H1 (cell line): ENCODE results near the gene PRODH2. TPM values are rescaled to one million over a fixed set of nuclear protein-coding genes. Genes with fewer than 3 reads are reported as not detected.
A peak's percentile ranks its signal among the peaks of the same experiment; 100 is the strongest.

Experiments used
- CTCF ChIA-PET: fragments of 300-600 bp; sonication (Branson Sonifier 250); formaldehyde crosslinking; loops from one replicate; lab custom pipeline; 2021; ENCODE audit not compliant: partially characterized antibody; lab: Charles Lee
- POLR2A ChIA-PET: fragments of 300-600 bp; sonication (Branson Sonifier 250); formaldehyde crosslinking; loops from one replicate; lab custom pipeline; 2021; ENCODE audit warnings: inconsistent platforms; ENCODE audit not compliant: partially characterized antibody; lab: Charles Lee
- DNase-seq, 2 experiments: peaks; one replicate each; pipeline versions ENCODE4 v3.0.0 to v3.0.0-alpha.2; 2010 to 2022; ENCODE audit warnings: low spot score in 2 of 2, low read depth in 1 of 2, mixed read lengths in 1 of 2
- FAIRE-seq: peaks from 2 replicates; lab custom pipeline; 2011; peaks lifted over from hg19 to GRCh38; lab: Jason Lieb, UNC
- H2AFZ ChIP-seq: 2 replicates; pipeline ENCODE4 v1.8.1; 2012; ENCODE audit warnings: low read length, inconsistent platforms
- H2AK5ac ChIP-seq: 2 replicates; pipeline ENCODE4 v1.6.1; 2013; ENCODE audit warnings: low read depth, low read length
- H2BK120ac ChIP-seq: replicated peaks from 2 replicates; pipeline ENCODE3; 2013; ENCODE audit warnings: low read depth, low read length, inconsistent platforms
- H2BK12ac ChIP-seq: 2 replicates; pipeline ENCODE4 v1.6.1; 2013; ENCODE audit warnings: low read depth, low read length
- H2BK15ac ChIP-seq: 2 replicates; pipeline ENCODE4 v1.6.1; 2013; ENCODE audit warnings: low read length
- H2BK20ac ChIP-seq: 2 replicates; pipeline ENCODE4 v1.6.1; 2013; ENCODE audit warnings: low read length
- H2BK5ac ChIP-seq: 2 replicates; pipeline ENCODE4 v1.6.1; 2013; ENCODE audit warnings: low read depth, low read length
- H3K14ac ChIP-seq: 2 replicates; pipeline ENCODE4 v1.6.1; 2013; ENCODE audit warnings: inconsistent platforms; ENCODE audit not compliant: insufficient read length
- H3K18ac ChIP-seq: 2 replicates; pipeline ENCODE4 v1.6.1; 2013; ENCODE audit warnings: low read length; ENCODE audit errors: extremely low read depth
- H3K23ac ChIP-seq: 2 replicates; pipeline ENCODE4 v1.6.1; 2013; ENCODE audit warnings: inconsistent platforms; ENCODE audit not compliant: insufficient read length
- H3K23me2 ChIP-seq: 2 replicates; pipeline ENCODE4 v1.6.1; 2013; ENCODE audit warnings: low read depth, low read length
- H3K27ac ChIP-seq: 2 replicates; pipeline ENCODE4 v1.6.1; 2011; ENCODE audit warnings: low read depth, low read length, inconsistent platforms
- H3K27me3 ChIP-seq, 4 experiments: replicated peaks in 1 of 4; 1 replicate in 1 of 4; 2 replicates in 3 of 4; pipeline versions ENCODE4 v1.6.1 to v1.8.1; 2011 to 2013; ENCODE audit warnings: low read length in 3 of 4, mild to moderate bottlenecking in 3 of 4, inconsistent platforms in 2 of 4, mixed read lengths in 2 of 4, moderate library complexity in 1 of 4; ENCODE audit not compliant: control insufficient read depth in 3 of 4, insufficient read depth in 3 of 4; ENCODE audit errors: extremely low read depth in 1 of 4
- H3K36me3 ChIP-seq, 4 experiments: 2 replicates each; pipeline versions ENCODE4 v1.6.1 to v1.8.1; 2011 to 2013; ENCODE audit warnings: mild to moderate bottlenecking in 4 of 4, low read length in 3 of 4, moderate library complexity in 2 of 4, control low read depth in 1 of 4, inconsistent platforms in 1 of 4; ENCODE audit not compliant: insufficient read depth in 4 of 4, control insufficient read depth in 2 of 4
- H3K4ac ChIP-seq: replicated peaks from 2 replicates; pipeline ENCODE3; 2013; ENCODE audit warnings: low read length, low read depth, mixed read lengths, inconsistent platforms; ENCODE audit not compliant: insufficient read length
- H3K4me1 ChIP-seq, 4 experiments: replicated peaks in 1 of 4; 1 replicate in 1 of 4; 2 replicates in 3 of 4; pipeline versions ENCODE4 v1.6.1 to v1.8.1; 2011 to 2013; ENCODE audit warnings: low read length in 3 of 4, inconsistent platforms in 2 of 4, mixed read lengths in 1 of 4; ENCODE audit not compliant: insufficient read depth in 4 of 4, control insufficient read depth in 3 of 4
- H3K4me2 ChIP-seq, 2 experiments: 2 replicates each; pipeline versions ENCODE4 v1.6.1 to v1.8.1; 2011 to 2013; ENCODE audit warnings: low read depth in 2 of 2, low read length in 2 of 2, control low read depth in 1 of 2, inconsistent platforms in 1 of 2, mild to moderate bottlenecking in 1 of 2; ENCODE audit not compliant: insufficient read depth in 1 of 2
- H3K4me3 ChIP-seq, 4 experiments: fragments of 200-600, 300-600 bp in 1 of 4; sonication (generic), shearing (Covaris generic), sonication (Bioruptor Twin) in 1 of 4; 2 replicates each; pipeline versions ENCODE4 v1.5.1 to v1.8.1; 2011 to 2016; ENCODE audit warnings: low read length in 4 of 4, low read depth in 3 of 4, control low read depth in 2 of 4, inconsistent platforms in 2 of 4, mild to moderate bottlenecking in 2 of 4, mixed read lengths in 1 of 4, moderate library complexity in 1 of 4; ENCODE audit not compliant: insufficient read depth in 2 of 4; ENCODE audit errors: extremely low read depth in 1 of 4
- H3K56ac ChIP-seq: replicated peaks from 2 replicates; pipeline ENCODE3; 2013; ENCODE audit warnings: low read depth, mild to moderate bottlenecking, mixed read lengths, low read length, inconsistent platforms; ENCODE audit not compliant: insufficient read length
- H3K79me1 ChIP-seq: 2 replicates; pipeline ENCODE4 v1.6.1; 2013; ENCODE audit warnings: low read depth, low read length, control low read depth
- H3K79me2 ChIP-seq, 2 experiments: 2 replicates each; pipeline versions ENCODE4 v1.6.1 to v1.8.1; 2012 to 2013; ENCODE audit warnings: low read length in 2 of 2, mild to moderate bottlenecking in 2 of 2, inconsistent platforms in 1 of 2; ENCODE audit not compliant: insufficient read depth in 2 of 2, control insufficient read depth in 1 of 2
- H3K9ac ChIP-seq, 4 experiments: replicated peaks in 1 of 4; 1 replicate in 1 of 4; 2 replicates in 3 of 4; pipeline versions ENCODE4 v1.6.1 to v1.8.1; 2011 to 2013; ENCODE audit warnings: low read depth in 3 of 4, low read length in 3 of 4, control low read depth in 2 of 4, mild to moderate bottlenecking in 2 of 4, moderate library complexity in 2 of 4, inconsistent platforms in 1 of 4; ENCODE audit errors: extremely low read depth in 1 of 4
- H3K9me3 ChIP-seq, 2 experiments: 2 replicates each; pipeline versions ENCODE4 v1.6.1 to v1.8.1; 2012 to 2013; ENCODE audit warnings: mild to moderate bottlenecking in 2 of 2, moderate library complexity in 2 of 2, control low read depth in 1 of 2, inconsistent platforms in 1 of 2, low read depth in 1 of 2, low read length in 1 of 2, mixed read lengths in 1 of 2; ENCODE audit not compliant: insufficient read depth in 2 of 2
- H4K20me1 ChIP-seq, 2 experiments: replicated peaks in 1 of 2; 2 replicates each; pipeline versions ENCODE3 to v1.8.1; 2011 to 2013; ENCODE audit warnings: inconsistent platforms in 2 of 2, low read length in 2 of 2, mild to moderate bottlenecking in 1 of 2; ENCODE audit not compliant: insufficient read depth in 2 of 2, control insufficient read depth in 1 of 2
- H4K5ac ChIP-seq: 2 replicates; pipeline ENCODE4 v1.6.1; 2013; ENCODE audit warnings: low read length, low read depth, mixed read lengths, inconsistent platforms; ENCODE audit not compliant: insufficient read length
- H4K8ac ChIP-seq: 2 replicates; pipeline ENCODE4 v1.8.0; 2013; ENCODE audit warnings: mild to moderate bottlenecking, moderate library complexity, low read length, inconsistent platforms; ENCODE audit not compliant: insufficient read depth; ENCODE audit errors: extremely low read depth
- H4K91ac ChIP-seq: replicated peaks from 2 replicates; pipeline ENCODE3; 2013; ENCODE audit warnings: low read length, mixed read lengths, inconsistent platforms; ENCODE audit not compliant: insufficient read length
- BRCA1 ChIP-seq: IDR thresholded peaks from 2 replicates; pipeline ENCODE4 v1.6.1; 2012; ENCODE audit warnings: low read depth, low read length, improper control_type of control experiment
- EP300 ChIP-seq, 2 experiments: IDR thresholded peaks; 1 replicate in 1 of 2; 2 replicates in 1 of 2; pipeline ENCODE4 v1.6.1; 2011 to 2012; ENCODE audit warnings: low read depth in 2 of 2, low read length in 2 of 2, mild to moderate bottlenecking in 2 of 2, borderline replicate concordance in 1 of 2, inconsistent platforms in 1 of 2, moderate library complexity in 1 of 2
- GTF2F1 ChIP-seq: IDR thresholded peaks from 2 replicates; pipeline ENCODE4 v1.6.1; 2012; ENCODE audit warnings: low read depth, low read length, improper control_type of control experiment, borderline replicate concordance
- POU5F1 ChIP-seq: IDR thresholded peaks from 2 replicates; pipeline ENCODE4 v1.6.1; 2011; ENCODE audit warnings: low read depth, mild to moderate bottlenecking, low read length, moderate library complexity
- RAD21 ChIP-seq, 2 experiments: IDR thresholded peaks in 1 of 2; conservative IDR thresholded peaks in 1 of 2; 2 replicates each; pipeline ENCODE4 v1.6.1; 2011; ENCODE audit warnings: low read depth in 2 of 2, low read length in 2 of 2, improper control_type of control experiment in 1 of 2, inconsistent platforms in 1 of 2, mild to moderate bottlenecking in 1 of 2, moderate library complexity in 1 of 2
- RXRA ChIP-seq: IDR thresholded peaks from 2 replicates; pipeline ENCODE4 v1.6.1; 2011; ENCODE audit warnings: low read depth, mild to moderate bottlenecking, low read length, moderate library complexity; ENCODE audit not compliant: insufficient read depth
- WGBS, 2 experiments: shearing (Covaris generic) in 1 of 2; methylation state at CpG; one replicate each; pipeline versions ENCODE4 v1.1.6 to v1.1.7; 2013 to 2015; ENCODE audit warnings: low lambda C conversion rate in 2 of 2, mixed read lengths in 2 of 2, inconsistent platforms in 1 of 2, low coverage in 1 of 2, missing lambda C conversion rate in 1 of 2; ENCODE audit not compliant: insufficient replicate concordance in 2 of 2, insufficient coverage in 1 of 2, insufficient read length in 1 of 2; ENCODE audit errors: extremely low coverage in 1 of 2, missing lambda C conversion rate in 1 of 2; 5-methylcytosine and 5-hydroxymethylcytosine counted together
- polyA plus RNA-seq, 7 experiments: library from polyadenylated mRNA; depleted of rRNA in 3 of 7; stranded (reverse) in 5 of 7; unstranded in 2 of 7; fragments of >200 nt in 5 of 7; fragments of 200-250 nt in 2 of 7; gene quantifications; 1 replicate in 5 of 7; 2 replicates in 1 of 7; 4 replicates in 1 of 7; pipeline versions ENCODE4 v1.2.1 to v1.2.3, GENCODE V29; 2011 to 2013; ENCODE audit warnings: missing spikeins in 2 of 7, mixed read lengths in 2 of 7
- total RNA-seq: library from RNA; stranded (reverse); fragmentation: NEBNext Ultra II Directional; extraction: Animal tissue kit (Norgen Biotek cat#: 25700); gene quantifications from 2 replicates; pipeline ENCODE4 v1.2.1, GENCODE V29; 2021

The PRODH2 gene
- total and polyA plus RNA-seq, 2 of the 8 experiments (the other 6 are each of a cell fraction or from before 2014, with no cell fraction given): not detected

DNA sequence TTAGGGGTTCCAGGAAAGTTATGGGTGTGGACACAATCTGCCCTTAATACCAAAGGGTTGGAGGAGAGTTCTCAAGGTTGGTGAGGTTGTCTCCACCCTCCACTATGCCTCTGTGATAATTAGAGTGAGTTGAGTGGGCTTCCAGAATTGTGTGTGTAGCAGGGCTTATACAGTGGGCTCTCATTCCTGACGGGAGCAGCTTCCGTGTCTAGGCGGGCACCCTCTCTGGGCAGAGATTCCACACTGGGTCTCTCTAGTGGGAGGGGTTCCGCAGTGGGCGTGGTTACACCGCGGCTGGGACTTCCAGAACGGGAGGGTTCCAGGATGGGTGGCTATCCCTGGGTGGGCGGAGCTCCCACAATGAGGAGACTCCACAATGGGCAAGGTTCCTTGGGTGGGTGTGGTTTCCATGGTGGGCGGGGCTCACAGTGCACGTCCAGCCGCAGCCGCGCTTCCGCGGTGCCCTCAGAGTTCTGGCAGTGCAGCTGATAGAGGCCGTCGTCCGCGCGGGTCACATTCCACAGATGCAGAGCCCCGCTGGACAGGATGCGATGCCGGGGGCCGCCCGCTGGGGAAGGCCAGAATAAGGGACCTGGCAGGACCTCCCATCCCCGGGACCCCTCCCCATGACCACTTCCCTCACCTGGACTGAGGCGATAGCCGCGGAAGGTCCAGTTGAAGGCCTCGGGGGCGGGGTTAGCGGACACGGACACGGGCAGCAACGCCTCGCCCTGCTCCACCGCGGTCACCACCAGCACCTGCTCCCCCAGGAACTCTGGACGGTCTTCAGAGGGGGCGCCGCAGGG lies 31.2 kb upstream of the PRODH2 start:
- Histone ChIP-seq H3K79me1 (no peaks in the 10 kb centered on the region), H3K9ac (no peak overlapping the region), H3K27ac (no peak overlapping the region), H4K91ac (no peak overlapping the region), H2AK5ac (no peak overlapping the region), H3K23ac (no peak overlapping the region), H4K20me1 (peaks cover 0 to 2% of the 10 kb centered on the region in 2 experiments), H3K36me3 (no peaks in the 10 kb centered on the region), H2BK15ac (no peak overlapping the region), H4K5ac (no peak overlapping the region), H2BK12ac (no peak overlapping the region), H4K8ac (no peak overlapping the region; the same call in 1 of the 2 replicates), H3K4me2 (peak overlapping the region; percentile 66 to 95), H3K4ac (no peak overlapping the region), H3K18ac (0 out of 2 replicates have a peak overlapping the region, but pooled peaks have one; percentile 21), H3K4me1 (peaks cover 0 to 16% (median 5%) of the 10 kb centered on the region in 4 experiments; a peak in 5 of 7 replicates), H2BK5ac (no peak overlapping the region), H2BK120ac (no peak overlapping the region), H3K9me3 (no peaks in the 10 kb centered on the region; a peak in 1 of 4 replicates), H3K79me2 (no peaks in the 10 kb centered on the region), H2AFZ (no peak overlapping the region), H2BK20ac (no peak overlapping the region), H3K23me2 (peaks cover 22% of the 10 kb centered on the region), H3K4me3 (peak overlapping the region in 2 of 4 experiments; percentile 14 to 51; a peak in 4 of 8 replicates), H3K14ac (no peak overlapping the region), H3K27me3 (peaks cover 20 to 40% (median 31%) of the 10 kb centered on the region in 4 experiments), H3K56ac (no peak overlapping the region)
- 15% methylated on average over 35 of the region's 42 CpGs; no CpG with 5 or more reads in 1 of the 2 experiments for WGBS, 2 experiments
- FAIRE-seq: peak; percentile 63
- peak in 1 of 2 experiments; percentile 93 for DNase-seq
- ChIA-PET CTCF (interaction anchor here (1.0 kb wide), 1 partner anchor 8 kb away, joined by 3 read pairs; no protein-coding TSS in a partner anchor), POLR2A (no interaction called here)
- TF ChIP-seq RXRA (no peak), GTF2F1 (no peak), EP300 (IDR thresholded peaks at IDR 0.05; ENCODE audit: borderline replicate concordance in 1 of 2, low read depth in 2 of 2, low read length in 2 of 2) (no peak), POU5F1 (no peak), RAD21 (IDR thresholded peaks at IDR 0.05 in 1 of 2, conservative IDR thresholded peaks at IDR 0.05 in 1 of 2; ENCODE audit: low read depth in 2 of 2, low read length in 2 of 2) (no peak), BRCA1 (no peak)
